ENCODE results near the gene PIEZO1. TPM values are rescaled to one million over a fixed set of nuclear protein-coding genes. Genes with fewer than 3 reads are reported as not detected.

Gene PIEZO1
- total RNA-seq, 1 experiment from 2014 or later = 224 TPM

DNA sequence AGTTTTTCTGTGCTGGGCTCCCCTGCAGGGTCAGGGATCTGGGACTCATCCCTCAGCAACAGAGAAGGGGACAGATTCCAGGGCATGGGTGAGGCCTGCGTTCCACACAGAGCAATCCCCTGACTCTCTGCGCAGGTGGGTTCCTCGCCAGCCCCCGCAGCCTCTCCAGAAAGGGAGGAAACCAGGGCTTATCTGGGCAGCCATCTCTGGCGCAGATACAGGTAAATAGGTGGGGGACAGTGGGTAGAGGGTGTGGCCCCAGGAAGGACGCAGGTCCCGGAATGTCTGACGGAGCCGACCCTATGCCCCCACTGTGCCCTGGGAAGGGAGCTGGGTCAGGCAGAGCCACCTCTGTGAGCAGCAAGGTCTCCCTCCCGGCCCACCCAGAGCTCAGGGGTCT, 23.2 kb downstream of the PIEZO1 start:
- no peak overlapping the region for H3K27ac ChIP-seq (ENCODE audit: low read depth, low read length)
- H3K27me3 ChIP-seq (ENCODE audit: insufficient read depth, low read length) = no peaks in the 10 kb centered on the region
- RAD21 ChIA-PET (ENCODE audit: low non-redundant PET in 1 of 2, low total read pairs in 2 of 2, uncharacterized antibody in 2 of 2, unreplicated experiment in 2 of 2) = no interaction called here
- peaks cover 99% of the 10 kb centered on the region for H3K79me2 ChIP-seq (ENCODE audit: insufficient read depth, low read length)
- TF ChIP-seq ZNF274 (IDR thresholded peaks at IDR 0.05; ENCODE audit: low read depth, low read length) = no peak
- no peak for TF ChIP-seq EGR1 (IDR thresholded peaks at IDR 0.05; ENCODE audit: low read depth)
- TF ChIP-seq CTCF (IDR thresholded peaks at IDR 0.05 in 2 of 3, conservative IDR thresholded peaks at IDR 0.05 in 1 of 3; ENCODE audit: borderline replicate concordance in 1 of 3, insufficient read depth in 1 of 3, low read depth in 2 of 3, low read length in 2 of 3) = no peak
- TF ChIP-seq SP1 (IDR thresholded peaks at IDR 0.05; ENCODE audit: low read depth) = no peak
- no peak for TF ChIP-seq REST (IDR thresholded peaks at IDR 0.05; ENCODE audit: low read depth)
- no peak for TF ChIP-seq FOSL1 (IDR thresholded peaks at IDR 0.05; ENCODE audit: low read depth)
- TF ChIP-seq SRF (IDR thresholded peaks at IDR 0.05; ENCODE audit: low read depth) = no peak
- TF ChIP-seq, protein P1, sequence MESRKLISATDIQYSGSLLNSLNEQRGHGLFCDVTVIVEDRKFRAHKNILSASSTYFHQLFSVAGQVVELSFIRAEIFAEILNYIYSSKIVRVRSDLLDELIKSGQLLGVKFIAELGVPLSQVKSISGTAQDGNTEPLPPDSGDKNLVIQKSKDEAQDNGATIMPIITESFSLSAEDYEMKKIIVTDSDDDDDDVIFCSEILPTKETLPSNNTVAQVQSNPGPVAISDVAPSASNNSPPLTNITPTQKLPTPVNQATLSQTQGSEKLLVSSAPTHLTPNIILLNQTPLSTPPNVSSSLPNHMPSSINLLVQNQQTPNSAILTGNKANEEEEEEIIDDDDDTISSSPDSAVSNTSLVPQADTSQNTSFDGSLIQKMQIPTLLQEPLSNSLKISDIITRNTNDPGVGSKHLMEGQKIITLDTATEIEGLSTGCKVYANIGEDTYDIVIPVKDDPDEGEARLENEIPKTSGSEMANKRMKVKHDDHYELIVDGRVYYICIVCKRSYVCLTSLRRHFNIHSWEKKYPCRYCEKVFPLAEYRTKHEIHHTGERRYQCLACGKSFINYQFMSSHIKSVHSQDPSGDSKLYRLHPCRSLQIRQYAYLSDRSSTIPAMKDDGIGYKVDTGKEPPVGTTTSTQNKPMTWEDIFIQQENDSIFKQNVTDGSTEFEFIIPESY (IDR thresholded peaks at IDR 0.05; ENCODE audit: extremely low read depth, insufficient replicate concordance, low read length) = no peak
- TF ChIP-seq MAX (IDR thresholded peaks at IDR 0.05) = no peak
- peaks cover 13 to 65% of the 10 kb centered on the region in 2 experiments; a peak in 3 of 4 replicates for H3K4me1 ChIP-seq (ENCODE audit: control insufficient read depth in 1 of 2, insufficient read depth in 2 of 2, low read length in 2 of 2)
- H3K4me3 ChIP-seq (replicated peaks in 1 of 2; ENCODE audit: low read depth in 1 of 2, low read length in 2 of 2) = no peak overlapping the region
- intact Hi-C loops (cut with micrococcal nuclease) = no loop called here
- CTCF ChIA-PET = interaction anchor here (1.5 kb wide), 1 partner anchor 24 kb away, joined by 6 read pairs; no protein-coding TSS in a partner anchor
- H3K9me2 ChIP-seq (ENCODE audit: insufficient read depth) = no peaks in the 10 kb centered on the region
- DNase-seq (ENCODE audit: low read depth, low spot score) (no peak), ATAC-seq (no peak)
- H3K9me3 ChIP-seq (ENCODE audit: control insufficient read depth in 1 of 2, insufficient read depth in 1 of 2, low read depth in 1 of 2, low read length in 2 of 2) = no peaks in the 10 kb centered on the region
- POLR2A ChIA-PET = interaction anchor here (1.1 kb wide), 1 partner anchor 32 kb away, joined by 7 read pairs; no protein-coding TSS in a partner anchor
- BruUV-seq (replicated peaks) = no TSS peak
- H4K20me1 ChIP-seq (ENCODE audit: insufficient read depth) = peaks cover 8% of the 10 kb centered on the region; the same call in 1 of the 2 replicates
- H3K9ac ChIP-seq (ENCODE audit: low read length) = no peak overlapping the region
- H2AFZ ChIP-seq (ENCODE audit: low read depth, low read length, poor library complexity, severe bottlenecking) = no peak overlapping the region
- H3K36me3 ChIP-seq (ENCODE audit: control insufficient read depth in 1 of 2, insufficient read depth in 2 of 2, low read length in 2 of 2) = peaks cover 2 to 13% of the 10 kb centered on the region in 2 experiments; a peak in 1 of 4 replicates
- no peak overlapping the region for H3K4me2 ChIP-seq (ENCODE audit: low read length)

Measured in HCT116 (cell line).